Globus pallidus (tissue), 1 donor: ENCODE measurements around the gene GALNT15.

ENCODE experiments used
- DNase-seq: peaks from one replicate; pipeline ENCODE4 v3.0.0-alpha.2; 2015; ENCODE audit warnings: low spot score

Gene GALNT15

DNA sequence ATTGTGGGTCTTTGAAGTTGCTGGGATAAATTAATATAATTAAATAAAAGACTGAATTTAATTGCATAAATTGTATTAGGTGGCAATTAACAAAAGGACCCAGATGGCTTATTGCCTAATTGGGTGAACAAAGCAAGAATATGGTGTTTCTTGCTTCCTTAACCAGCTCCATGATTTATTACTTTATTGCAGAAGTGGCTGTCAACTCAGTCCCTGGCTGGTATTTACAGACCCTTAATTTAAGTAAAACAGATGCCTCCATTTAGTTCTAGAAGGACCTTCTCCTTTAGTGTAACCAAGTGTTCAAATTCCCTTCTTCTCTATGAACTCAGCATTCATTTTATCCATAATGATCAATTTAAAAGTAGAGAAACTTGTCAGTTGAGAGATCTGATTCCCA lies 55.2 kb downstream of the GALNT15 start:
- DNase-seq, result no peak

GRCh38 chr3:16231983-16232382 lies 57.5 kb downstream of the GALNT15 start:
- DNase-seq, result no peak

DNA sequence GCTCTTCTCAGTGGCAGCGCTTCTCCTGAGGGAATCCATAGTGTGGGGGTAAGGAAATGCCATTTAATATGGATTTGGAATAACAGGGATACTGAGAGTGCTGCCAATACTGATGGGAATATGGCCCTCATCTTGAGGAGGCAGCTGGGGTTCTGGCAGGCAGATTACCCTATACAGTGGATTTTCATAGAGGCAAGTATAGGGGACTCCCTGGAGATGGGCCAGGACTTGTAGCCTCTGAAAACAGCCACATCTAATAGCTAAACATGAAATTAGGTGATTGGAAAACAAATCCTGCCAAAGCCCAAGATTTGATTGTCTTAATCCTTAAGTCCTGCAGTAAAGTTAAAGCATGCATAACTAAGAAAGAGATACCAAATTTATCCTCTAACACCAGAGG lies 59.3 kb downstream of the GALNT15 start:
- DNase-seq, result no peak

GRCh38 chr3:16234281-16234680 lies 59.8 kb downstream of the GALNT15 start:
- no peak for DNase-seq

DNA sequence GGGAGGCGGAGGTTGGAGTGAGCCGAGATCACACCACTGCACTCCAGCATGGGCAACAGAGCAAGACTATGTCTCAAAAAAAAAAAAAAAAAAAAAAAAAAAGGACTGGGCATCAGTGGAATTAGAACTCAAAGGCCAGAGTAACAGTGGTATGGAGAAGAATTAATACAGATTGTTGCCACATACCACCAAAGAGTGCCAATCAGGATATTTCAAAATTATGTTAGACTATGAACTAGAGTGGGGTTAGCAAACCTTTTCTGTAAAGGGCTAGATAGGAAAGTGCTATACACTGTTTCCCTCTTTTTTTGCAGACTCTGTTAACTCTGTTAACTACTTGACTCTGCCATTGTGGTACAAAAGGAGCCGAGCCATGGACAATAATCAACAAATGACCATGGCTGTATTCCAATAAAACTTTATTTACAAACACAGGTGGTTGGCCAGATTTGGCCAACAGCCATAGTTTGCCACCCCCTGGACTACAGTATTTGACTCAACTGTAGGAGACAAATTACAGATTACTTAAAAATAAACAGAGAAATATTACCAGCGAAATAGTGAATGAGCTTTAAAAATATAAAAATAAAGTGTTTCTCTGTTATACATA lies 61.7 kb downstream of the GALNT15 start:
- DNase-seq, result no peak

DNA sequence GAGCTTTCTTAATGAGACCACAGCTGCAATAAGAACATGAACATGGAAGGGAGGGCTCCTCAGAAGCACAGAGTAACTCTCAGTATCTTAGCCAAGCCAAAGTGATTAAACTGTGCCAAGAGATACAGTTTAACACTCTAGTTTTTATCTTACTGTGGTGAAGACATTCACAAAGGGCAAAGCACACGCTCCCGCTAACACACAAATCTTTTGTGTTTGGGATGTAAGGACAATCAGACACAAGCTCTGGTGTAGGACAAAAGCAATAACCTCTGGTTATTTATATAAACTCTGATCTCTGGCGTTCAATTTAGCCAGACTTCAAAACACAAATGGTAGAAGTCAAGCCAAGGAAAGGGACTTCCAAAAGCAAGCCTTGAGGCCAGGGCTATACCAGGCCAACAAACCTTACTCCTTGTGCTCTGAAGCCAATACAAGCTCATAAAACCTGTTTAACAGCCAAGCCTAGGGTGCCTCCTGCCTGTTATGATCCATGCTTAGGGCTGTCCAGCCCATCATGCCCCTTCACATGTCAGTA lies 62.4 kb downstream of the GALNT15 start:
- no peak for DNase-seq

- DNase-seq, result no peak
Observed at GRCh38 chr3:16239086-16239770, 64.7 kb downstream of the GALNT15 start.

- DNase-seq, result no peak
Observed at GRCh38 chr3:16239780-16240179, 65.3 kb downstream of the GALNT15 start.

- DNase-seq, result no peak
Observed at GRCh38 chr3:16240229-16241023, 65.9 kb downstream of the GALNT15 start.

DNA sequence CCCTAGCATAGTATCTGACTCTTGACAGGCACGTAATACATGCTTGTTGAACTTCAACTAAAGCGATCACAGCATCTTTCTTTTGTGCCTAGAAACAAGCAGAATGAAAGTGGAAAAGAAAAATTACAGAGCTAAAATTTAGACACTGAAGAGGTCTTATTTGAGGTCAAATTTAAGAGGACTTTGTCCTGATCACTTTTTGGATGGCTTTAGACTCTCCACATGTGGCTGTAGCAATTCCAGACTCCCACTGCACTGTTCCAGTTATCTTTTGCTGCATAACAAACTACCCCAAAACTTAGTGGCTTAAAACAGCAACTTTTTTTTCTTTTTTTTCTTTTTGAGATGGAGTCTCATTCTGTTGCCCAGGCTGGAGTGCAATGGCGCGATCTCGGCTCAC lies 66.7 kb downstream of the GALNT15 start:
- no peak for DNase-seq

DNA sequence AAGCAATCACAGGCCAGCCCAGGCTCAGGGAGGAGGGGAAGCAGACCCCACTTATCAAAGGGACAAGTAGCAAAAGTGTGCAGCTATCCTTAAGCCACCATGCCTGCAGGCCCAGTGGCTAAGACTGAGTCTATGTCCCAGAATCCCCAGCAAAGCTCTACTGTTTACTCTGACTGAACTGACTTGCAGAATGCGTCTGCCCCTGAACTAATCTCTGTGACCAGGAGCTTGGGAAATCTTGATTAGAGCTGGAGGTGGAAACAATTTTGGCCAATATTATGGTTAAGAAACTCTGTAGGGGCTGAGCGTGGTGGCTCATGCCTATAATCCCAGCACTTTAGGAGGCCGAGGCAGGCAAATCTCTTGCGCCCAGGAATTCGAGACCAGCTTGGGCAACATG lies 67.7 kb downstream of the GALNT15 start:
- DNase-seq, result no peak

DNA sequence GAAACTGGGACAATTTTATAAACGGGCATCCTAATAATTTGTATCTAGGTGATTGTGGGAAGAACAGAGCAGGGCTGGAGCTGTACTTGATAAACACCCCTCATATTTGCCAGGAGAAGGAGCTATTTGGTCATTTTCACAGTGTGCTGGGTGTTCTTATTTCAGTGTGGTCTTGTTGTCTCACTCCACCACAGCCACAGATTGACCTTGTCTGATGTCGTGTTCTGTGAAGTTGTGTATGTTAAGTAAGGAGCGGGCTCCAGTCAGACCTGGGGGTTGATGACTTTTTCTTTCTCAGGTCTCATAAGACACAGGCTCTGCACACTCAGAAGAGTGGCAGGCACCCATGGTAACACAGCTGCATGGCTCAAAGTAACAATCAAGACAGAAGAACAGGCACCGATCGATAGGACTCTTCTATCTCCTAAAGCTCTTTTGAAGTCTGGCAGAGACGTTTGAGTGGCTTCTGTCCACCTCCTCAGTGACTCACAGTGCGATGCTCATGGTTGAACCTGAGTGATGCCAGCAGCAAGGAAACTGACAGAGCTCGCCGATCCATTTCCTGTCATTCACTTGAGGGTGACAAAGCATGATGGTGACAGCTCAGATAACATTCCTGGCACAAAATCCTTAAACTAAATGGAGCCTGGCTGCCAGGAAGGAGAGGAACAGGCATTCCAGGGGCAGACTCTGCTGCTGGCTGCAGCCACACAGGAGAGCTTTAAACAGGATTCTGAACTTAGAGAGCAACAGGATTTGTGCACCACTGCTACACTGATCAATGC lies 69.4 kb downstream of the GALNT15 start:
- no peak for DNase-seq

DNA sequence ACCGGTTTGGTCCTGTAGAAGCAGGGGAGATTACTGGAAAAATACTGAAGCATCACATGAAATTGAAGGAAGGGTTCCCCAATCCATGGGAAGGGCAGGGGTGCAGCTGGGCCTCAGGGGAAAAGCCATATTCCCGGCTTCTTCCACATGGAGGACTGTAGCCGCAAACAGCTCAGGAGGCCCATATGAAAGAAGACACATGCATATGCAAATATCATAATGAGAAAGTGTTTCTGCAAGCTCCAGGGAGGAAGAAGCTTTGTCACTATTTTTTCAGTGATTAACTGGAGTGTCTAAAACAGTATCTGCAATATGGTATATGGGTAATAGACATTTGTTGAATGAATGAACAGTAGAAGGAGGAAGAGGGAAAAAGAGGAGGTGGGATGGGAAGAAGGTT lies 71.1 kb downstream of the GALNT15 start:
- DNase-seq, result no peak

DNA sequence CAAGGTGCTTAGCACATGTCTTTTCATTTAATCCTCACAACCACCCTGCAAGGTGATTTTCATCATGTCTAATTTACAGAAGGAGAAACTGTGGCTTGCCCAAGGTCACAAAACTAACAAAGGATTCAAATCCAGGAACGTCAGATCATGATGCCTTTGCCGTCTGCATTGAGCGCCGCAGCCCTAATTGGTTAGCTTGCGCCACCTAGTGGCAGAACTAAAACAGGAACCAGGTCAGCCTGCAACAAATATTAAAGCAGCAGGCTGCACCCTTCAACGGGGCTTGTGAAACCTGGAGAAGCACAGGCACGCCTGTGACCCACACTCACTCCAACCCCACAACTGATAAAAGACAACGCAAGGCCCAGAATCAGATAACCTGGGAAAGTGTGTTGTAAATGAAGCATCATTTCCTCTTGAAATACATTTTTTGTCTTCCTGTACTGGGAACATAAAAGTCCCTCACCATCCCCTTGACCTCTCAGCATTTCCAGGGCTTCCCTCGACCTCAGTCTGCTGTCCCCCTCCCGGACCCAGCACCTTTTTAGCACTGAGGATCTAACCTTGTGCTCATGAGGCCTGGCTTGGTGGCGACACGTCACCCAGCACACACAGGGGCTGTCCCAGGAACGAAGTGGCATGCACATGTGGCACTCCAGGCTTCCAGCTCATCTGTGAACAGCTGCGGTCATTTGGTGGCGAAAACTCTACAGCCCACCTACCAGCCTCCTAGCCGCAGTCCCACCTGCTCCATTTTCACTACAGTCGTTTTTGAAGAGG lies 73.0 kb downstream of the GALNT15 start:
- DNase-seq, result peak; percentile 83

GRCh38 chr3:16248556-16248955 lies 74.1 kb downstream of the GALNT15 start:
- DNase-seq, result no peak

DNA sequence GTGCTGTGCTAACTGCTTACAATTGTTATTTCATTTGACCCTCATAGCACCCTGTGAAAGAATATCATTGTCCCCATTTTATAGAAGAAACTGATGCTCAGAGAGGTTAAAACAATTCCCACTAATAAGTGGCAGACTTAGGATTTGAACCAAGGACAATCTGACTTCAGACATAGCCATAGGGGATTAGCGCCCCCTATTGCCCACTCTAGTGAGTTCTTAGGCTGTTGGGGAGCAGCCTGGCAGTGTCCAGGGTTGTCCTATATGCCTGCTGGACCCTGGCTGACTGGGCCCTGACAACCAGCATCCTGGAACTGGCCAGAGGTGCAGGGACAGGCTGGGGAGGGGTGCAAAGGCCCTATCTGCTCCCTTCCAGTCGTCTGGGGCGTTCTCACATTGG lies 74.9 kb downstream of the GALNT15 start:
- DNase-seq, result no peak

- DNase-seq, result no peak
Observed at GRCh38 chr3:16249886-16250285, 75.4 kb downstream of the GALNT15 start.

- no peak for DNase-seq
Observed at GRCh38 chr3:16251316-16252085, 77.0 kb downstream of the GALNT15 start.

DNA sequence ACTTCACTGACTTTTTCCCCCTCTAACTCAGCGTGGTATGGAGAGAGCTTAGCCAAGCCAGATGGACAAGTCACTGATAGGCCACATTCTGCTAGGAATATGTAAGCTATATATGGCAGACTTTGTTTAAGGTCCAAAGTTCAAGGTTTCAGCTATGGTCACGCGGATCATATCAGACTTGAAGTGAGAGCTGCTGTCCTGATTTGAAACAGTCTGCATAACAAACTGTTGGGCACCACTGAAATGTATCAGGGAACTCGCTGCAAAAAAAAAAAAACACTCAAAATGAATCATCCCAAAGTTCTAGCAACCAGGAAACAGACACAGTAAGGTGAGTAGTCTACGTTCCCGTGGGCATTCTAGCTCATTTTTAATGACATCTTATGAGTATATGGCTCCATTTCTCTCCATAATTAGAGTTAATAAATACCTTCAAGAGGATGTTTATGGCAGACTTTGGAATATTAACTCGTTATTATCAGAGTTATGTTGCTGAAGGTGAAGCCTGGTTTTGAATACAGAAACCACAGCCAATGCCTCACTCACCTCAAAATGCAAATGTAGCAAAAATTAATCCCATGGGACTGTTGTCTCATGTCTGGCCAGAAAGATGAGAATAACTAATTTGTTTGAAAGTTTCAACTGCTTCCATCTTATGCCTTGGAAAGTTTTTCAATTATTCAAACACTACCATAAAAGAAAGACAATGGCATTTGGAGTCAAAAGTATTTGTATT lies 77.9 kb downstream of the GALNT15 start:
- DNase-seq, result no peak

DNA sequence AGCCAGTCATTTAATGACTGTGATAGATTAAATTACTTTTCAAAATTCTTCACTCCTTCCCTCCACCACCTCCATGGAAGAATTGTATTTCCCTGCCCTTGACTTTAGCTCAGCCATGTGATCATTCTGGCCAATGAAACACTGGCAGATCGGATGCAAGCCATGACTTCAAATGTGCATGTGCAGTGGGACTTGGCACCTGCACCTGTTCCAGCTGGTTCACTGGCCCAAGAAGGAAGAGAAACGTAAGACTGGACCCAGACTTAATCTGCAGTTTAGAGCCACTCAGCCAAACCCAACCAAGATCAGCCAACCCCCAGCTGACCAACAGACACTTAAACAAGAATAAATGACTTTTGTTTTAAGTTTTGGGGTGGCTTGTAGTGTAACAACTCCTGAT lies 78.5 kb downstream of the GALNT15 start:
- DNase-seq, result no peak
